ENCODE measurements around the gene FYB1. TPM values are rescaled to one million over a fixed set of nuclear protein-coding genes. Genes with fewer than 3 reads are reported as not detected.
A peak's percentile ranks its signal among the peaks of the same experiment; 100 is the strongest.

FYB1 gene
- total and polyA plus RNA-seq, 2 experiments from 2014 or later, result not detected

DNA sequence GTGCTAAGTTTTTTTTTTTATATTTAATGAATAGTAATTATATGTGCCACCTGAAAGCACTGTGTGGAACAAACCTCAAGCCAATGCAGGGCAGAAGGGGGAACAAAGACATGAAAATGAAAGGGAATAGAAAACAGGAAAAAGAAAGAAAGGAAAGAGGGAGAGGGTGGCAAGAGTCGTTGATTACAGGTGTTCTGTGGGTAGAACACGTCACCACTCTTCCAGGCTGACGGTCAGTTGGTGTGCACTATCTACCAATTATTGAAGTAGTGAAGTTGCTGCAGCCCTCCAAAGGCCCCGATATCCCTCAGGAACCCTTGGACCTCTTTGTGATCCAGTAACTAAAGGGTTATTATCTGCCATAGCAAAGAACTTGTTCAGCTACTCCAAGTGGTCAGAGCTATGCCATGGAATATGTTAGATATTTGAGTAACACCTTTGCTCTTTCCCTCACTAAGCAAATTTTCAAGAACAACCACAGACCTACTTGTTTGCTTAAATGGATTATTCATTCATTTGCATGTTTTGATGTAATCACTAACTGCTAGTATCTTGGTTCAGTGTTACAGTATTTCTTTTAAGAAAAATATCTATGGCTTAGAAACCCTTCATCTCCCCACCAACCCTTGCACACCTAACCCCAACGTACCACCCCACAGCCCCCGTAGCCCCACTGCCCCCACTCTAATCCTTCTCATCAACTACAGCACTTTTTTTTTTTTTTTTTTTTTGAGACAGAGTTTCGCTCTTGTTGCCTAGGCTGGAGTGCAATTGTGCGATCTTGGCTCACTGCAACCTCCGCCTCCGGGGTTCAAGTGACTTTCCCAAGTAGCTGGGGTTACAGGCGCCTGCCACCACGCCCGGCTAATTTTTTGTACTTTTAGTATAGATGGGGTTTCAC lies 31.3 kb downstream of the FYB1 start:
- H4K20me1 ChIP-seq (replicated peaks; ENCODE audit: insufficient read depth), result no peaks in the 10 kb centered on the region
- no peak for DNase-seq (ENCODE audit: low spot score)
- H3K27me3 Mint-ChIP-seq (ENCODE audit: insufficient read depth, low read depth, poor library complexity), result peaks cover 1% of the 10 kb centered on the region
- no peak overlapping the region for H3K4me2 ChIP-seq
- H3K79me2 ChIP-seq (replicated peaks; ENCODE audit: insufficient read depth), result no peaks in the 10 kb centered on the region
- H3K27ac ChIP-seq (ENCODE audit: low read depth), result no peak overlapping the region
- H3F3A ChIP-seq (replicated peaks; ENCODE audit: low read depth), result no peaks in the 10 kb centered on the region
- TF ChIP-seq EZH2 (IDR thresholded peaks at IDR 0.05; ENCODE audit: low read depth, unreplicated experiment) (no peak), ZNF331 (CRISPR knock-in tag; IDR thresholded peaks at IDR 0.05; ENCODE audit: low read depth) (no peak), STAT1 (IDR thresholded peaks at IDR 0.05; ENCODE audit: unreplicated experiment) (no peak), POLR2AphosphoS5 (IDR thresholded peaks at IDR 0.05; ENCODE audit: low read depth) (no peak), ZNF114 (CRISPR knock-in tag; IDR thresholded peaks at IDR 0.05) (no peak), NANOG (IDR thresholded peaks at IDR 0.05; ENCODE audit: borderline replicate concordance) (no peak)
- TF ChIP-seq, protein P1, sequence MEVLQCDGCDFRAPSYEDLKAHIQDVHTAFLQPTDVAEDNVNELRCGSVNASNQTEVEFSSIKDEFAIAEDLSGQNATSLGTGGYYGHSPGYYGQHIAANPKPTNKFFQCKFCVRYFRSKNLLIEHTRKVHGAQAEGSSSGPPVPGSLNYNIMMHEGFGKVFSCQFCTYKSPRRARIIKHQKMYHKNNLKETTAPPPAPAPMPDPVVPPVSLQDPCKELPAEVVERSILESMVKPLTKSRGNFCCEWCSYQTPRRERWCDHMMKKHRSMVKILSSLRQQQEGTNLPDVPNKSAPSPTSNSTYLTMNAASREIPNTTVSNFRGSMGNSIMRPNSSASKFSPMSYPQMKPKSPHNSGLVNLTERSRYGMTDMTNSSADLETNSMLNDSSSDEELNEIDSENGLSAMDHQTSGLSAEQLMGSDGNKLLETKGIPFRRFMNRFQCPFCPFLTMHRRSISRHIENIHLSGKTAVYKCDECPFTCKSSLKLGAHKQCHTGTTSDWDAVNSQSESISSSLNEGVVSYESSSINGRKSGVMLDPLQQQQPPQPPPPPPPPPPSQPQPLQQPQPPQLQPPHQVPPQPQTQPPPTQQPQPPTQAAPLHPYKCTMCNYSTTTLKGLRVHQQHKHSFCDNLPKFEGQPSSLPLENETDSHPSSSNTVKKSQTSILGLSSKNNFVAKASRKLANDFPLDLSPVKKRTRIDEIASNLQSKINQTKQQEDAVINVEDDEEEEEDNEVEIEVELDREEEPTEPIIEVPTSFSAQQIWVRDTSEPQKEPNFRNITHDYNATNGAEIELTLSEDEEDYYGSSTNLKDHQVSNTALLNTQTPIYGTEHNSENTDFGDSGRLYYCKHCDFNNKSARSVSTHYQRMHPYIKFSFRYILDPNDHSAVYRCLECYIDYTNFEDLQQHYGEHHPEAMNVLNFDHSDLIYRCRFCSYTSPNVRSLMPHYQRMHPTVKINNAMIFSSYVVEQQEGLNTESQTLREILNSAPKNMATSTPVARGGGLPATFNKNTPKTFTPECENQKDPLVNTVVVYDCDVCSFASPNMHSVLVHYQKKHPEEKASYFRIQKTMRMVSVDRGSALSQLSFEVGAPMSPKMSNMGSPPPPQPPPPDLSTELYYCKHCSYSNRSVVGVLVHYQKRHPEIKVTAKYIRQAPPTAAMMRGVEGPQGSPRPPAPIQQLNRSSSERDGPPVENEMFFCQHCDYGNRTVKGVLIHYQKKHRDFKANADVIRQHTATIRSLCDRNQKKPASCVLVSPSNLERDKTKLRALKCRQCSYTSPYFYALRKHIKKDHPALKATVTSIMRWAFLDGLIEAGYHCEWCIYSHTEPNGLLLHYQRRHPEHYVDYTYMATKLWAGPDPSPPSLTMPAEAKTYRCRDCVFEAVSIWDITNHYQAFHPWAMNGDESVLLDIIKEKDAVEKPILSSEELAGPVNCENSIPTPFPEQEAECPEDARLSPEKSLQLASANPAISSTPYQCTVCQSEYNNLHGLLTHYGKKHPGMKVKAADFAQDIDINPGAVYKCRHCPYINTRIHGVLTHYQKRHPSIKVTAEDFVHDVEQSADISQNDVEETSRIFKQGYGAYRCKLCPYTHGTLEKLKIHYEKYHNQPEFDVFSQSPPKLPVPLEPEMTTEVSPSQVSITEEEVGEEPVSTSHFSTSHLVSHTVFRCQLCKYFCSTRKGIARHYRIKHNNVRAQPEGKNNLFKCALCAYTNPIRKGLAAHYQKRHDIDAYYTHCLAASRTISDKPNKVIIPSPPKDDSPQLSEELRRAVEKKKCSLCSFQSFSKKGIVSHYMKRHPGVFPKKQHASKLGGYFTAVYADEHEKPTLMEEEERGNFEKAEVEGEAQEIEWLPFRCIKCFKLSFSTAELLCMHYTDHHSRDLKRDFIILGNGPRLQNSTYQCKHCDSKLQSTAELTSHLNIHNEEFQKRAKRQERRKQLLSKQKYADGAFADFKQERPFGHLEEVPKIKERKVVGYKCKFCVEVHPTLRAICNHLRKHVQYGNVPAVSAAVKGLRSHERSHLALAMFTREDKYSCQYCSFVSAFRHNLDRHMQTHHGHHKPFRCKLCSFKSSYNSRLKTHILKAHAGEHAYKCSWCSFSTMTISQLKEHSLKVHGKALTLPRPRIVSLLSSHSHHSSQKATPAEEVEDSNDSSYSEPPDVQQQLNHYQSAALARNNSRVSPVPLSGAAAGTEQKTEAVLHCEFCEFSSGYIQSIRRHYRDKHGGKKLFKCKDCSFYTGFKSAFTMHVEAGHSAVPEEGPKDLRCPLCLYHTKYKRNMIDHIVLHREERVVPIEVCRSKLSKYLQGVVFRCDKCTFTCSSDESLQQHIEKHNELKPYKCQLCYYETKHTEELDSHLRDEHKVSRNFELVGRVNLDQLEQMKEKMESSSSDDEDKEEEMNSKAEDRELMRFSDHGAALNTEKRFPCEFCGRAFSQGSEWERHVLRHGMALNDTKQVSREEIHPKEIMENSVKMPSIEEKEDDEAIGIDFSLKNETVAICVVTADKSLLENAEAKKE (CRISPR knock-in tag; IDR thresholded peaks at IDR 0.05), result no peak
- TF ChIP-seq, protein P2, sequence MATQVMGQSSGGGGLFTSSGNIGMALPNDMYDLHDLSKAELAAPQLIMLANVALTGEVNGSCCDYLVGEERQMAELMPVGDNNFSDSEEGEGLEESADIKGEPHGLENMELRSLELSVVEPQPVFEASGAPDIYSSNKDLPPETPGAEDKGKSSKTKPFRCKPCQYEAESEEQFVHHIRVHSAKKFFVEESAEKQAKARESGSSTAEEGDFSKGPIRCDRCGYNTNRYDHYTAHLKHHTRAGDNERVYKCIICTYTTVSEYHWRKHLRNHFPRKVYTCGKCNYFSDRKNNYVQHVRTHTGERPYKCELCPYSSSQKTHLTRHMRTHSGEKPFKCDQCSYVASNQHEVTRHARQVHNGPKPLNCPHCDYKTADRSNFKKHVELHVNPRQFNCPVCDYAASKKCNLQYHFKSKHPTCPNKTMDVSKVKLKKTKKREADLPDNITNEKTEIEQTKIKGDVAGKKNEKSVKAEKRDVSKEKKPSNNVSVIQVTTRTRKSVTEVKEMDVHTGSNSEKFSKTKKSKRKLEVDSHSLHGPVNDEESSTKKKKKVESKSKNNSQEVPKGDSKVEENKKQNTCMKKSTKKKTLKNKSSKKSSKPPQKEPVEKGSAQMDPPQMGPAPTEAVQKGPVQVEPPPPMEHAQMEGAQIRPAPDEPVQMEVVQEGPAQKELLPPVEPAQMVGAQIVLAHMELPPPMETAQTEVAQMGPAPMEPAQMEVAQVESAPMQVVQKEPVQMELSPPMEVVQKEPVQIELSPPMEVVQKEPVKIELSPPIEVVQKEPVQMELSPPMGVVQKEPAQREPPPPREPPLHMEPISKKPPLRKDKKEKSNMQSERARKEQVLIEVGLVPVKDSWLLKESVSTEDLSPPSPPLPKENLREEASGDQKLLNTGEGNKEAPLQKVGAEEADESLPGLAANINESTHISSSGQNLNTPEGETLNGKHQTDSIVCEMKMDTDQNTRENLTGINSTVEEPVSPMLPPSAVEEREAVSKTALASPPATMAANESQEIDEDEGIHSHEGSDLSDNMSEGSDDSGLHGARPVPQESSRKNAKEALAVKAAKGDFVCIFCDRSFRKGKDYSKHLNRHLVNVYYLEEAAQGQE (IDR thresholded peaks at IDR 0.05; ENCODE audit: unreplicated experiment), result no peak
- no peaks in the 10 kb centered on the region for H3K27me3 ChIP-seq (ENCODE audit: insufficient read depth)
- ATAC-seq, result no peak
- peak overlapping the region; percentile 74; the same call in 1 of the 2 replicates for H3K27ac Mint-ChIP-seq
- H3K4me1 ChIP-seq (ENCODE audit: insufficient read depth), result no peaks in the 10 kb centered on the region
- H3K4me1 Mint-ChIP-seq, result no peaks in the 10 kb centered on the region
- H2AFZ ChIP-seq, result no peak overlapping the region
- H3K36me3 ChIP-seq (ENCODE audit: insufficient read depth), result no peaks in the 10 kb centered on the region
- no peak overlapping the region for H3K4me3 ChIP-seq
- no peaks in the 10 kb centered on the region for H3K9me3 Mint-ChIP-seq
- H3K4me3 Mint-ChIP-seq, result no peak overlapping the region
- no peaks in the 10 kb centered on the region for H3K9me2 ChIP-seq (ENCODE audit: insufficient read depth)
- H3K36me3 Mint-ChIP-seq (ENCODE audit: low read depth), result no peaks in the 10 kb centered on the region

Measured in GM23338 (cell line).